Body of pancreas (tissue), 4 donors: ENCODE results near the gene MMP24. TPM values are rescaled to one million over a fixed set of nuclear protein-coding genes. Genes with fewer than 3 reads are reported as not detected.

ENCODE experiments used
- ATAC-seq: fragments of 150-250 bp; one replicate; pipeline ENCODE4 v1.9.1; 2016
- DNase-seq, 4 donors: peaks; one replicate each; pipeline ENCODE4 v3.0.0-alpha.2; 2019
- H3K27ac ChIP-seq, 4 donors: fragments of 200-600 bp; sonication (generic); 1 replicate in 3 of 4; 2 replicates in 1 of 4; pipeline versions ENCODE4 v1.5.1 to v1.6.1; 2016 to 2019; ENCODE audit warnings: mild to moderate bottlenecking in 1 of 4, mixed read lengths in 1 of 4, moderate library complexity in 1 of 4
- H3K27me3 ChIP-seq, 2 donors: fragments of 200-600 bp; sonication (generic); one replicate each; pipeline ENCODE4 v1.6.0; 2016; ENCODE audit warnings: mild to moderate bottlenecking in 1 of 2
- H3K36me3 ChIP-seq, 2 donors: fragments of 200-600 bp; sonication (generic); replicated peaks in 1 of 2; 2 replicates each; pipeline ENCODE4 v1.5.1; 2016; ENCODE audit warnings: low read depth in 2 of 2; ENCODE audit not compliant: insufficient read depth in 1 of 2
- H3K4me1 ChIP-seq: fragments of 200-600 bp; sonication (generic); one replicate; pipeline ENCODE4 v1.6.0; 2016
- H3K4me3 ChIP-seq, 2 donors: fragments of 200-600 bp; sonication (generic); 1 replicate in 1 of 2; 2 replicates in 1 of 2; pipeline ENCODE4 v1.5.1; 2016 to 2019
- H3K9me3 ChIP-seq, 3 donors: fragments of 200-600 bp; sonication (generic); 1 replicate in 2 of 3; 2 replicates in 1 of 3; pipeline ENCODE4 v1.5.1; 2016
- POLR2A ChIP-seq, 3 donors: fragments of 450-650 bp; IDR thresholded peaks; one replicate each; pipeline ENCODE4 v1.6.1; 2016; ENCODE audit warnings: antibody characterized with exemption in 3 of 3, mild to moderate bottlenecking in 2 of 3
- WGBS, 2 donors: methylation state at CpG; one replicate each; pipeline ENCODE4 v1.1.5; 2017; 5-methylcytosine and 5-hydroxymethylcytosine counted together
- intact Hi-C: fragments of 100-400 bp; cut with DNase I; formaldehyde crosslinking; loops from one replicate; pipeline ENCODE4 v1.15.1; 2023
- total RNA-seq, 2 donors: library from RNA; depleted of rRNA; stranded (reverse); fragments of >200 nt; gene quantifications; one replicate each; pipeline ENCODE4 v1.1.0, GENCODE V29; 2016
- TF ChIP-seq, protein P1 (sequence below), 7 experiments: fragments of 450-650 bp in 4 of 7; fragments of 200-600 bp in 3 of 7; sonication (generic) in 3 of 7; IDR thresholded peaks; one replicate each; pipeline ENCODE4 v1.5.1; 2016 to 2019; ENCODE audit warnings: antibody characterized with exemption in 7 of 7

MMP24 gene
- total RNA-seq, 2 donors from 2014 or later: 3.0 to 9.3 TPM

GRCh38 chr20:35319192-35319870 is 92.8 kb downstream of the MMP24 start:
- TF ChIP-seq, protein P1, sequence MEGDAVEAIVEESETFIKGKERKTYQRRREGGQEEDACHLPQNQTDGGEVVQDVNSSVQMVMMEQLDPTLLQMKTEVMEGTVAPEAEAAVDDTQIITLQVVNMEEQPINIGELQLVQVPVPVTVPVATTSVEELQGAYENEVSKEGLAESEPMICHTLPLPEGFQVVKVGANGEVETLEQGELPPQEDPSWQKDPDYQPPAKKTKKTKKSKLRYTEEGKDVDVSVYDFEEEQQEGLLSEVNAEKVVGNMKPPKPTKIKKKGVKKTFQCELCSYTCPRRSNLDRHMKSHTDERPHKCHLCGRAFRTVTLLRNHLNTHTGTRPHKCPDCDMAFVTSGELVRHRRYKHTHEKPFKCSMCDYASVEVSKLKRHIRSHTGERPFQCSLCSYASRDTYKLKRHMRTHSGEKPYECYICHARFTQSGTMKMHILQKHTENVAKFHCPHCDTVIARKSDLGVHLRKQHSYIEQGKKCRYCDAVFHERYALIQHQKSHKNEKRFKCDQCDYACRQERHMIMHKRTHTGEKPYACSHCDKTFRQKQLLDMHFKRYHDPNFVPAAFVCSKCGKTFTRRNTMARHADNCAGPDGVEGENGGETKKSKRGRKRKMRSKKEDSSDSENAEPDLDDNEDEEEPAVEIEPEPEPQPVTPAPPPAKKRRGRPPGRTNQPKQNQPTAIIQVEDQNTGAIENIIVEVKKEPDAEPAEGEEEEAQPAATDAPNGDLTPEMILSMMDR (IDR thresholded peaks at IDR 0.05): no peak
- no peak for TF ChIP-seq POLR2A (IDR thresholded peaks at IDR 0.05)
- intact Hi-C loops: no loop called here
- Histone ChIP-seq H3K27ac (peak overlapping the region in 3 of 4 donors; percentile 49 to 74 (median 63)), H3K4me3 (no peak overlapping the region), H3K9me3 (no peaks in the 10 kb centered on the region), H3K36me3 (no peaks in the 10 kb centered on the region), H3K27me3 (no peaks in the 10 kb centered on the region), H3K4me1 (peaks cover 17% of the 10 kb centered on the region)
- 59 to 69% methylated on average over 5 of the region's 5 CpGs for whole genome bisulfite sequencing, 2 donors
- ATAC-seq: peak; percentile 45
- no peak for DNase-seq

GRCh38 chr20:35319871-35320197 is 93.3 kb downstream of the MMP24 start:
- ATAC-seq (no peak), DNase-seq (no peak)
- H3K27me3 ChIP-seq: no peaks in the 10 kb centered on the region
- TF ChIP-seq, protein P1 (IDR thresholded peaks at IDR 0.05): no peak
- TF ChIP-seq POLR2A (IDR thresholded peaks at IDR 0.05): no peak
- H3K9me3 ChIP-seq: no peaks in the 10 kb centered on the region
- peak overlapping the region in 1 of 4 donors; percentile 63 for H3K27ac ChIP-seq
- peaks cover 17% of the 10 kb centered on the region for H3K4me1 ChIP-seq
- H3K36me3 ChIP-seq: no peaks in the 10 kb centered on the region
- intact Hi-C loops: no loop called here
- H3K4me3 ChIP-seq: no peak overlapping the region

DNA sequence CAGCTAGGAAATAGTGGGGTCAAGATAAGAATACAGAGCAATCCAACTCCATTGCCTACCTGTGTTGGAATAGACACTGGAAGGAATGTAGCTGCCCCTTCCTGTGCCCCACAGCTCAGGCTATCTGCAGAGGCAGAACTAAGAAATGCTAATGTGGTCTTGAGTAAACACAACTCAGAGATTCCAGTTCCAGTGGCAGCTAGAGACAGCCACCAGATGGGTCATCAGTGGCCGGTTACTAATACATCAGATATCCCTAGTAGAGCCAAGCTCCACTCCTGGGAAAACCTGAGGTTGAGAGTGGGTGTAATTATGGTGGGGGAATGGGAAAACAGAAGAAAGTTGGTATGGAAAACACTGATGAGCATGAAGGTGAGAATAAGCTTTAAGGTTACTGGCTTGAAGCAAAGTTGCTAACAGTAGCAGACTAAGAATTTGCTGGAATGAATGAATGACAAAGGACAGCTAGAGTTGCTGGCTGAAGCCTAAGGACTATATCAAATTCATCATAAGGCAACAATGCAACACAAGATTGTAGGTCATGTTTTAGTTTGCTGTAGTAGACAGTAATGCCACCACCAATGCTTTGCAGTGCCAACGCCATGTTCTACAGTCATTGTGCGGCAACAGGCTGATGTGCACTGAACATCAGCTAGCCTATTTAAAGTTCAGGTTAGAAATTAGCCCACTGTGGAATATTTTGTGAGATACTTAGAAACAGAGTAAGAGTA is 94.1 kb downstream of the MMP24 start:
- H3K27ac ChIP-seq: no peak overlapping the region
- TF ChIP-seq, protein P1 (IDR thresholded peaks at IDR 0.05): no peak
- TF ChIP-seq POLR2A (IDR thresholded peaks at IDR 0.05): no peak
- no peaks in the 10 kb centered on the region for H3K27me3 ChIP-seq
- WGBS, 2 donors: 87 to 90% methylated on average over 3 of the region's 3 CpGs
- intact Hi-C loops: no loop called here
- H3K4me3 ChIP-seq: no peak overlapping the region
- no peak for ATAC-seq
- H3K36me3 ChIP-seq: no peaks in the 10 kb centered on the region
- no peak for DNase-seq
- no peaks in the 10 kb centered on the region for H3K9me3 ChIP-seq
- peaks cover 17% of the 10 kb centered on the region for H3K4me1 ChIP-seq

DNA sequence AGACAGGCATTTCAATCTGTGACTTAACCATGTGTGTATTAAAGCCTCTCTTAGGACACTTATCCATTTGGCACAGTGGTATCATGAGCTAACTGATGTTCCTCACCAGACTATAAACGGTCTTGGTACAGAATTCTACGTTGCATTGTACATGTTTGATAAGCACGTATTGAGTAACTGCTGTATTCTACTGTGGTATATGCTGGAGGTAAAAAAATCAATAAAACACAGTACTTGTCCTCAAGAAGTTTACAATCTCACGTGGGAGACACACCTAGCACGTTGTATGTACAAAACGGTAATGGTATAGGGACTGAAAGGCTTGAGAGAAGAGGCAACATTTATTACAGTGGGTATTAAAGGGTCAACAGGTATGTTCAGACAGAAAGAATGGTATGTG is 98.9 kb downstream of the MMP24 start:
- Histone ChIP-seq H3K4me3 (no peak overlapping the region), H3K27me3 (no peaks in the 10 kb centered on the region), H3K4me1 (peaks cover 11% of the 10 kb centered on the region), H3K27ac (no peak overlapping the region), H3K9me3 (no peaks in the 10 kb centered on the region), H3K36me3 (no peaks in the 10 kb centered on the region)
- intact Hi-C loops: no loop called here
- no peak for TF ChIP-seq POLR2A (IDR thresholded peaks at IDR 0.05)
- TF ChIP-seq, protein P1 (IDR thresholded peaks at IDR 0.05): no peak
- ATAC-seq (no peak), DNase-seq (no peak)
- WGBS, 2 donors: 72 to 86% methylated on average over 6 of the region's 6 CpGs
